Coronary artery (tissue), 2 donors: ENCODE results near the gene HSD17B8.

Experiments used
- DNase-seq: peaks from one replicate; pipeline ENCODE4 v3.0.0-alpha.2; 2017; ENCODE audit warnings: low spot score
- H3K27ac ChIP-seq, 2 donors: fragments of 200-600 bp; sonication (generic); one replicate each; pipeline ENCODE4 v1.5.1; 2016 to 2019
- H3K4me3 ChIP-seq: fragments of 200-600 bp; sonication (generic); 2 replicates; pipeline ENCODE4 v1.5.1; 2016; ENCODE audit warnings: mild to moderate bottlenecking, moderate library complexity
- TF ChIP-seq, protein P1 (sequence below): fragments of 200-600 bp; sonication (generic); IDR thresholded peaks from one replicate; pipeline ENCODE4 v1.5.1; 2019; ENCODE audit warnings: antibody characterized with exemption

Gene HSD17B8

GRCh38 chr6:33177552-33178446 lies 26.7 kb upstream of the HSD17B8 start:
- TF ChIP-seq, protein P1, sequence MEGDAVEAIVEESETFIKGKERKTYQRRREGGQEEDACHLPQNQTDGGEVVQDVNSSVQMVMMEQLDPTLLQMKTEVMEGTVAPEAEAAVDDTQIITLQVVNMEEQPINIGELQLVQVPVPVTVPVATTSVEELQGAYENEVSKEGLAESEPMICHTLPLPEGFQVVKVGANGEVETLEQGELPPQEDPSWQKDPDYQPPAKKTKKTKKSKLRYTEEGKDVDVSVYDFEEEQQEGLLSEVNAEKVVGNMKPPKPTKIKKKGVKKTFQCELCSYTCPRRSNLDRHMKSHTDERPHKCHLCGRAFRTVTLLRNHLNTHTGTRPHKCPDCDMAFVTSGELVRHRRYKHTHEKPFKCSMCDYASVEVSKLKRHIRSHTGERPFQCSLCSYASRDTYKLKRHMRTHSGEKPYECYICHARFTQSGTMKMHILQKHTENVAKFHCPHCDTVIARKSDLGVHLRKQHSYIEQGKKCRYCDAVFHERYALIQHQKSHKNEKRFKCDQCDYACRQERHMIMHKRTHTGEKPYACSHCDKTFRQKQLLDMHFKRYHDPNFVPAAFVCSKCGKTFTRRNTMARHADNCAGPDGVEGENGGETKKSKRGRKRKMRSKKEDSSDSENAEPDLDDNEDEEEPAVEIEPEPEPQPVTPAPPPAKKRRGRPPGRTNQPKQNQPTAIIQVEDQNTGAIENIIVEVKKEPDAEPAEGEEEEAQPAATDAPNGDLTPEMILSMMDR, result no peak
- H3K4me3 ChIP-seq, result no peak overlapping the region
- no peak for DNase-seq
- H3K27ac ChIP-seq, result no peak overlapping the region

DNA sequence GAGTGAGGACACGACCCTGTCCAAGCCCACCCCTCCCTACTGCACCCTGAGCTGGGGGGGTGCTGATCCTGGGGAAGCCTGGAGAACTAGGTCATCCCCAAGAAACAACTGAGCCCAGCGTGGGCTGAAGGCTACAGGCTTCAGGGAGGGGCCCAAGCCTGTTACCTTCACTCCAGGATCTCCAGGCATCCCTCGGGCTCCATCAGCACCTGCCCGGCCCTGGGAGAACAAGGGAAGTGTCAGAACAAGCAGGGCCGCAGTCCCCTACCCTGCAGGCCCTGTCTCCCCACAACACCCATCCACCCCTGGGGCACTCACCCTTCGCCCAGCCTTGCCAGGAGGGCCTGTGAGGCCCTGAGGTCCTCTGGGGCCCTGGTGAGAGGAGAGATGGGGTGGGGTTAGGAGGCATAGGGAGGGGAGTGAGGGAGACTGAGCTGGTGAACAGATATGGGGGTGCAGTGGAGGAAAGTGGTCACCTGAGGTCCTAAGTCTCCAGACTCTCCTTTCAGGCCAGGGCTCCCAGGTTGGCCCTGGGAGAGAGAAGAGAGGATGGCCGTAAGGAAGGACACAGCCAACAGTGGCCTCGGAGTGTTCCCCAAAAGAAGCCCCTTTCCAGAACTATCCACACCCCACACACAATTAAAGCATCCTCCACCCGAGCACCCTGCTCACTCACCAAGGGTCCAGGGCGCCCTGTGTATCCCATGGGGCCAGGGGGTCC lies 25.5 kb upstream of the HSD17B8 start:
- H3K4me3 ChIP-seq, result no peak overlapping the region
- TF ChIP-seq, protein P1, result no peak
- no peak for DNase-seq
- no peak overlapping the region for H3K27ac ChIP-seq

DNA sequence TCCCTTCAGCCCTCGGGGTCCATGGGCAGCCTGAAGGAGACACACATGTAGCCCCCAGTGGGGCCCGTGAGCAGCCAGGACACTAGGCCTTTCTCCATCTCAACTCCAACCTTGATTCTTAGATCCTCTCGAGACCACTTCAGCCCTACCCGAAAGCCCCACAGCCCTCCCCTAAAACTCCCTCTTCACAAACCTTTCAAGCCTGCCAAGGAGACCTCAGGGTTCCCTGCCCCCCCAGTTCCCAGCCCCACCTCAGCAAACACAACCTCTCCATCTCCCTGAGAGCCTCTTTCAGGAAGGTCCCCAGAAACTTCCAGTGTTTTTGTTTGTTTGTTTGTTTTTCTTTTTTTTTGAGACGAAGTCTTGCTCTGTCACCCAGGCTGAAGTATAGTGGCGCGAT lies 23.3 kb upstream of the HSD17B8 start:
- Histone ChIP-seq H3K27ac (no peak overlapping the region), H3K4me3 (no peak overlapping the region)
- no peak for DNase-seq
- TF ChIP-seq, protein P1, result no peak

DNA sequence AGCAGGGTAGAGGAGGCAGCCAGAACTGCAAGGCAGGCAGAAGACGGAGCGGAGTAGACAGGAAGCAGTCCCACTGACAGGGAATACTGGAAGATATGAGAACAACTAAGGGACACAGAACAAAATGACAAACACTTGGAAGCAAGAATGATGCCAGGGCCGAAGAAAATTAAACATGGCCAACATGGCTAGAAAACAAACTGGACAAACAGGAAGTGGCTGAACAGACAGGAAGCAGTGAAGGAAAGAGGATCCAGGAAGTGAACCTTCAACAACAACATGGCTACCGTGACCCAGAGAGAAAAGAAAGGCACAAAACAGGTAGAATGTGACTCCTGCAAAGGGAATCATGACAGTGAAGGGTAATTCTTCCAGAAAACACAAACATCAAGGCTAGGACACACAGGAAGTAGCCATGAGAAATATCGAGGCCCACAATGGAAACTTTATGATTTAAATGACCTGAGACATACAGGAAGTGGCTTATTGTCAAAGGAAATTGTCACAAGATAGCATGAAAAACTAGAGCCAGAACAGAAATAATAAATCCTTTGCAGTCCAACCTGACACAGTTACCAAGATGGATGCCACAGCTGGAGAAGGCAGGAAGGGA lies 21.3 kb upstream of the HSD17B8 start:
- no peak overlapping the region for H3K27ac ChIP-seq
- H3K4me3 ChIP-seq, result no peak overlapping the region
- DNase-seq, result no peak
- TF ChIP-seq, protein P1, result no peak

DNA sequence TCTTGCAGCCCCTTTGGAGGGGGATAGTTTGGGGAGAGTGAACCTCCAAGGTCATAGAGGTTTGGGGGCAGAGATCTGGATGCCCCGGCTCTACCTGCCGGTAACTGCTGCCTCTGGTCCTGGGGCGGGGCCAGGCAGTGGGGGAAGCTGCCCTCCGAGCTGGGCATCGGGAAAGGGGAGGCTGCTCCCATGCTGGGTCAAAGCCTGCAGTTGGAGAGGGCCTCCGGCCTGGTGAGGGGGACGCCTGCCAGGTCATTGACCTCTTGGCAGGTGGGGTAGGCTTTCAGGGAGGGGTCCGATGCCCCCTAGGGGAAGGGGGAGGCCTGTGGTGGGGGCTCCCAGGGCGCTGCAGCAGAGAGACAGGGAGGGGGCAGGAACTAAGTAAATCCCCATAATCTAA lies 19.3 kb upstream of the HSD17B8 start:
- Histone ChIP-seq H3K27ac (no peak overlapping the region), H3K4me3 (no peak overlapping the region)
- DNase-seq, result no peak
- TF ChIP-seq, protein P1, result no peak

DNA sequence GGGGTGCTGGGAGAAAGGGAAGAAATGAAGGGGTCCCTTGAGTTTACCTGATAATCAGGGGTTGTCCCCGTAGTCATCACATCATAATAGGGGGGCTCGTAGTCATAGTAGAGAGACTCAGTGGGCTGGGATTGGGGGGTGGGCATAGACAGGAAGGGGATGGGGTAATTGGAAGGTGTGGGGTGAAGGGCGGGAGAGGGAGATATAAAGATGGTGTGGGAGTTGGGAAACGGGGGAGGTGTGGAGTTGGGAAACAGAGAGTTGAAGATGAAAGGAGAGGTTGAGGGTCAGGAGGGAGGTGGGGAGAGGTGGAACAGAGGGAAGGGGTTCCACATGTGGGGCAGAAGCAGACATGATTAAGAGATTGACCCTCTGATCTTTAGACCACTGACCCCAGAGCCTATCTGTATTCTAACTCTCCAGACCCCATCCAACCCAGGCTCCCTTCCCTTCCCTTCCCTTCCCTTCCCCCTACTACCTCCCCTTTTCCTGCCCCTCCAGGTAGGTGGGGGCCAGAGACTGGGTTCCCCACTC lies 18.7 kb upstream of the HSD17B8 start:
- DNase-seq, result no peak
- Histone ChIP-seq H3K27ac (no peak overlapping the region), H3K4me3 (no peak overlapping the region)
- TF ChIP-seq, protein P1, result no peak
